K562 (cell line): ENCODE results near the gene TMEM50B. TPM values are rescaled to one million over a fixed set of nuclear protein-coding genes. Genes with fewer than 3 reads are reported as not detected.

Experiments
- ATAC-seq: fragments of 200-7000 bp; cut with Tn5 transposase; 3 replicates; pipeline ENCODE4 v1.9.1; 2020; ENCODE audit warnings: moderate library complexity
- BruUV-seq: library from RNA; stranded (reverse); fragments of 400-500 nt; replicated peaks from 2 replicates; lab custom pipeline; 2021; lab: Mats Ljungman, UMichigan
- CTCF ChIA-PET: fragments of 300-600 bp; formaldehyde crosslinking; extraction: SDS; loops from one replicate; lab custom pipeline; 2021; ENCODE audit warnings: low intra/inter-chr PET ratio; lab: Yijun Ruan, JAX
- POLR2A ChIA-PET: fragments of 300-600, 350-650 bp; sonication (Branson Sonifier 250); formaldehyde crosslinking; extraction: SDS; loops from one replicate; lab custom pipeline; 2021; ENCODE audit warnings: antibody characterized with exemption, inconsistent platforms; lab: Yijun Ruan, JAX
- DNase-seq, 4 experiments: peaks; one replicate each; pipeline versions ENCODE4 v3.0.0 to v3.0.0-alpha.2; 2011 to 2018; ENCODE audit warnings: low spot score in 3 of 4, mixed read lengths in 3 of 4; ENCODE audit errors: extremely low read depth in 1 of 4
- FAIRE-seq: peaks from 2 replicates; lab custom pipeline; 2011; peaks lifted over from hg19 to GRCh38; lab: Jason Lieb, UNC
- H2AFZ ChIP-seq: 2 replicates; pipeline ENCODE4 v1.6.0; 2011; ENCODE audit warnings: low read depth, low read length, control low read depth, inconsistent platforms
- H3K27ac ChIP-seq: fragments of 200-600 bp; 3 replicates; pipeline ENCODE4 v1.8.0; 2011; ENCODE audit warnings: low read depth, mild to moderate bottlenecking, control low read depth, inconsistent platforms, low read length, moderate library complexity, mixed read lengths; ENCODE audit errors: extremely low read depth
- H3K27me3 ChIP-seq, 2 experiments: fragments of 300-600 bp in 1 of 2; 2 replicates in 1 of 2; 3 replicates in 1 of 2; pipeline versions ENCODE4 v1.6.0 to v1.8.0; 2011; ENCODE audit warnings: inconsistent platforms in 2 of 2, low read length in 2 of 2, mild to moderate bottlenecking in 1 of 2, mixed read lengths in 1 of 2, moderate library complexity in 1 of 2; ENCODE audit not compliant: control insufficient read depth in 2 of 2, insufficient read depth in 2 of 2
- H3K36me3 ChIP-seq: fragments of 300-600 bp; 3 replicates; pipeline ENCODE4 v1.8.0; 2011; ENCODE audit warnings: mild to moderate bottlenecking, low read length, inconsistent platforms; ENCODE audit not compliant: control insufficient read depth, insufficient read depth
- H3K4me1 ChIP-seq, 2 experiments: fragments of 200-600 bp in 1 of 2; replicated peaks in 1 of 2; 2 replicates in 1 of 2; 3 replicates in 1 of 2; pipeline versions ENCODE4 v1.5.1 to v1.8.0; 2011; ENCODE audit warnings: inconsistent platforms in 2 of 2, low read length in 2 of 2, mild to moderate bottlenecking in 1 of 2, mixed read lengths in 1 of 2, moderate library complexity in 1 of 2; ENCODE audit not compliant: control insufficient read depth in 2 of 2, insufficient read depth in 2 of 2
- H3K4me2 ChIP-seq: 2 replicates; pipeline ENCODE4 v1.6.1; 2011; ENCODE audit warnings: low read length, control low read depth, inconsistent platforms, mixed read lengths; ENCODE audit not compliant: insufficient read depth
- H3K4me3 ChIP-seq: fragments of 200-600 bp; sonication (generic), shearing (Covaris generic); 2 replicates; pipeline ENCODE4 v1.5.1; 2016; ENCODE audit warnings: control low read depth, inconsistent platforms
- H3K79me2 ChIP-seq: fragments of 200-600 bp; 3 replicates; pipeline ENCODE4 v1.8.0; 2011; ENCODE audit warnings: low read length, inconsistent platforms; ENCODE audit not compliant: control insufficient read depth, insufficient read depth
- H3K9ac ChIP-seq, 2 experiments: 2 replicates each; pipeline versions ENCODE4 v1.6.0 to v1.6.1; 2011; ENCODE audit warnings: low read depth in 2 of 2, low read length in 2 of 2, control low read depth in 1 of 2, inconsistent platforms in 1 of 2, mild to moderate bottlenecking in 1 of 2, mixed read lengths in 1 of 2; ENCODE audit not compliant: insufficient read depth in 1 of 2
- H3K9me1 ChIP-seq: one replicate; pipeline ENCODE4 v1.6.0; 2011; ENCODE audit warnings: inconsistent platforms, mild to moderate bottlenecking, low read length, moderate library complexity; ENCODE audit not compliant: control insufficient read depth, insufficient read depth
- H3K9me3 ChIP-seq: replicated peaks from 2 replicates; pipeline ENCODE4 v1.5.1; 2011; ENCODE audit warnings: low read depth, low read length, inconsistent platforms; ENCODE audit not compliant: control insufficient read depth, insufficient read depth
- H4K20me1 ChIP-seq: replicated peaks from 2 replicates; pipeline ENCODE4 v1.6.1; 2011; ENCODE audit warnings: low read length, inconsistent platforms, mixed read lengths; ENCODE audit not compliant: control insufficient read depth, insufficient read depth
- CBFA2T3 ChIP-seq: fragments of 450-650 bp; IDR thresholded peaks from 2 replicates; pipeline ENCODE4 v1.6.1; 2017
- ILK ChIP-seq: fragments of 450-650 bp; IDR thresholded peaks from 2 replicates; pipeline ENCODE4 v1.6.1; 2016; ENCODE audit warnings: missing genetic modification characterization, low read depth, mild to moderate bottlenecking, missing compliant biosample characterization, moderate library complexity, borderline replicate concordance
- KDM2B ChIP-seq: fragments of 250-450 bp; sonication (Bioruptor Pico); IDR thresholded peaks from 2 replicates; pipeline ENCODE4 v1.8.0; 2021; ENCODE audit warnings: mild to moderate bottlenecking, moderate library complexity
- LCOR ChIP-seq: sonication (generic); formaldehyde crosslinking; IDR thresholded peaks from 2 replicates; pipeline ENCODE4 v1.8.0; 2022; ENCODE audit warnings: mild to moderate bottlenecking, missing genetic modification reagents
- MTA2 ChIP-seq: fragments of 450-650 bp; IDR thresholded peaks from 2 replicates; pipeline ENCODE4 v1.6.1; 2016; ENCODE audit warnings: low read depth
- NELFE ChIP-seq: IDR thresholded peaks from 2 replicates; pipeline ENCODE4 v1.6.1; 2011; ENCODE audit warnings: mild to moderate bottlenecking; ENCODE audit not compliant: insufficient read depth, insufficient read length
- RFX5 ChIP-seq: IDR thresholded peaks from 2 replicates; pipeline ENCODE4 v1.6.1; 2011; ENCODE audit warnings: low read depth, mild to moderate bottlenecking, improper control_type of control experiment, low read length
- ZFP1 ChIP-seq: fragments of 450-650 bp; formaldehyde crosslinking; IDR thresholded peaks from 2 replicates; pipeline ENCODE4 v1.4.0; 2020; ENCODE audit warnings: mild to moderate bottlenecking, mixed read lengths
- ZFPM2 ChIP-seq: fragments of 250-450 bp; sonication (Bioruptor Pico); IDR thresholded peaks from 2 replicates; pipeline ENCODE4 v1.5.1; 2022; ENCODE audit warnings: mild to moderate bottlenecking
- ZNF408 ChIP-seq: fragments of 250-450 bp; sonication (Bioruptor Pico); IDR thresholded peaks from 2 replicates; pipeline ENCODE4 v1.4.0; 2020; ENCODE audit warnings: low read depth, mild to moderate bottlenecking, moderate library complexity
- WGBS: fragments of 100-300 bp; shearing (Covaris generic); methylation state at CpG from one replicate; pipeline ENCODE4 v1.1.6; 2016; ENCODE audit warnings: low coverage, mixed read lengths; ENCODE audit not compliant: insufficient coverage; ENCODE audit errors: missing lambda C conversion rate; 5-methylcytosine and 5-hydroxymethylcytosine counted together
- in situ Hi-C: fragments of 300-500 bp; cut with MboI; formaldehyde crosslinking; loops from 4 replicates; pipeline ENCODE4 v1.15.0; 2018; ENCODE audit warnings: inconsistent platforms, mixed read lengths
- intact Hi-C: fragments of 100-400 bp; cut with micrococcal nuclease; formaldehyde crosslinking; loops from 2 replicates; pipeline ENCODE4 v1.14.2; 2022
- polyA plus RNA-seq, 8 experiments: library from polyadenylated mRNA; depleted of rRNA in 4 of 8; stranded (reverse) in 5 of 8; unstranded in 3 of 8; fragments of >200 nt; fragmentation: Nextera tagmentation in 2 of 8; fragmentation: Illumina TruSeq in 1 of 8; extraction: Ambion mirVana in 2 of 8; extraction: Trizol in 1 of 8; gene quantifications; 2 replicates each; pipeline versions ENCODE4 v1.2.1 to v1.2.3, GENCODE V29; 2011 to 2014; ENCODE audit warnings: inconsistent platforms in 1 of 8, missing spikeins in 1 of 8
- total RNA-seq, 7 experiments: library from RNA; depleted of rRNA in 6 of 7; stranded (reverse); fragments of >200 nt in 6 of 7; fragmentation: Illumina TruSeq in 2 of 7; extraction: Trizol in 2 of 7; gene quantifications; 2 replicates each; pipeline versions ENCODE4 v1.2.1 to v1.2.3, GENCODE V29; 2011 to 2021; ENCODE audit warnings: low replicate concordance in 1 of 7
- TF ChIP-seq, protein P1 (sequence below): fragments of 200-800 bp; sonication (Bioruptor generic); IDR thresholded peaks from 2 replicates; pipeline ENCODE4 v1.6.1; 2017; ENCODE audit warnings: missing genetic modification characterization, missing compliant biosample characterization

Gene TMEM50B
- total and polyA plus RNA-seq, 9 of the 15 experiments (the other 6 are each of a cell fraction or from before 2014, with no cell fraction given): 20.5 to 64.6 (median 28.9) TPM

DNA sequence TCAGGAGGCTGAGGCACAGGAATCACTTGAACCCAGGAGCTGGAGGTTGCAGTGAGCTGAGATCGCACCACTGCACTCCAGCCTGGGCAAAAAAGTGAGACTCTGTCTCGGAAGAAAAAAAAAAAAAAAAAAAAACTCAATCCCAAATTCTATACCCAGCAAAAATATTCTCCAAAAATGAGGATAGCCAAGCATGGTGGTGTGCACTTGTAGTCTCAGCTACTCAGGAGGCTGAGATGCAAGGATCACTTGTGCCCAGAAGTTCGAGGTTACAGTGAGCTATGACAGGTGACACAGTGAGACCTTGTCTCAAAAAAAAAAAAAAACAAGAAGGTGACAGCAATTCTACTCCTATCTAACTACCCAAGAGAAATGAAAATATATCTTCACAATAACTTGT, 6.4 kb downstream of the TMEM50B start:
- WGBS: 73% methylated on average over 3 of the region's 3 CpGs
- Histone ChIP-seq H3K9me1 (no peaks in the 10 kb centered on the region), H3K36me3 (peaks cover 4% of the 10 kb centered on the region; the same call in 1 of the 3 replicates), H3K9me3 (no peaks in the 10 kb centered on the region; the same call in 1 of the 2 replicates), H3K4me1 (peaks cover 3% of the 10 kb centered on the region in 2 experiments; a peak in 2 of 5 replicates), H3K4me2 (no peak overlapping the region), H3K4me3 (no peak overlapping the region), H3K9ac (no peak overlapping the region), H3K27me3 (no peaks in the 10 kb centered on the region), H2AFZ (no peak overlapping the region), H3K27ac (no peak overlapping the region), H3K79me2 (peaks cover 38% of the 10 kb centered on the region), H4K20me1 (no peaks in the 10 kb centered on the region)
- POLR2A ChIA-PET: interaction anchor here (1.0 to 1.2 kb wide), 2 partner anchors 8 to 14 kb away, joined by 3 to 4 read pairs; no protein-coding TSS in a partner anchor
- in situ Hi-C loops: no loop called here
- intact Hi-C loops: no loop called here
- no peak for DNase-seq
- CTCF ChIA-PET: no interaction called here
- no peak for FAIRE-seq
- no TSS peak for BruUV-seq
- no peak for ATAC-seq
- TF ChIP-seq NELFE (no peak), MTA2 (no peak), ZFP1 (CRISPR knock-in tag) (0 out of 2 replicates have a peak, but pooled peaks have one; percentile 10), ZFPM2 (CRISPR knock-in tag) (no peak), ILK (tag) (no peak)

DNA sequence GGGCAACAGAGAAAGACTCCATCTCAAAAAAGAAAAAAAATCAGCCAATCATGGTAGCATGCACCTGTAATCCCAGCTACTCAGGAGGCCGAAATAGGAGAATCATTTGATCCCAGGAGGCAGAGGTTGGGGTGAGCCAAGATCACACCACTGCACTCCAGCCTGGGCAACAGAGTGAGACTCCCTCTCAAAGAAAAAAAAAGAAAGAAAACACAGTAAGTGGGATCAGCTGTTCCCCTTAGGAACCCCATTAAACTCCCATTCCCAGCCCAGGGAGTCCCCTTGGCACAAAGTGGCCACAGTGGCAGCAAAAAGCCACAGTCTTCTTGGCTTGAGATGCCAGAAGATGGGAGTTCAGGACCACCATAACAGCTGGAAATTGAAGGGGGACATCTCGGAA, 9.1 kb downstream of the TMEM50B start:
- H3K27me3 ChIP-seq: no peaks in the 10 kb centered on the region
- intact Hi-C loops: no loop called here
- TF ChIP-seq ZNF408: no peak
- TF ChIP-seq CBFA2T3: no peak
- TF ChIP-seq, protein P1, sequence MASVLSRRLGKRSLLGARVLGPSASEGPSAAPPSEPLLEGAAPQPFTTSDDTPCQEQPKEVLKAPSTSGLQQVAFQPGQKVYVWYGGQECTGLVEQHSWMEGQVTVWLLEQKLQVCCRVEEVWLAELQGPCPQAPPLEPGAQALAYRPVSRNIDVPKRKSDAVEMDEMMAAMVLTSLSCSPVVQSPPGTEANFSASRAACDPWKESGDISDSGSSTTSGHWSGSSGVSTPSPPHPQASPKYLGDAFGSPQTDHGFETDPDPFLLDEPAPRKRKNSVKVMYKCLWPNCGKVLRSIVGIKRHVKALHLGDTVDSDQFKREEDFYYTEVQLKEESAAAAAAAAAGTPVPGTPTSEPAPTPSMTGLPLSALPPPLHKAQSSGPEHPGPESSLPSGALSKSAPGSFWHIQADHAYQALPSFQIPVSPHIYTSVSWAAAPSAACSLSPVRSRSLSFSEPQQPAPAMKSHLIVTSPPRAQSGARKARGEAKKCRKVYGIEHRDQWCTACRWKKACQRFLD: no peak
- TF ChIP-seq RFX5: no peak
- TF ChIP-seq KDM2B: no peak
- no peak for TF ChIP-seq LCOR (CRISPR knock-in tag)
- DNase-seq (no peak), ATAC-seq (no peak), FAIRE-seq (no peak)
- H3K9me1 ChIP-seq: no peaks in the 10 kb centered on the region
- H3K9ac ChIP-seq: no peak overlapping the region
- H3K4me1 ChIP-seq: no peaks in the 10 kb centered on the region
- H3K79me2 ChIP-seq: peaks cover 24% of the 10 kb centered on the region
- H2AFZ ChIP-seq: no peak overlapping the region
- peaks cover 9% of the 10 kb centered on the region; the same call in 1 of the 3 replicates for H3K36me3 ChIP-seq
- no peak overlapping the region for H3K4me3 ChIP-seq
- H3K9me3 ChIP-seq: no peaks in the 10 kb centered on the region; the same call in 1 of the 2 replicates
- in situ Hi-C loops: no loop called here
- ChIA-PET POLR2A (interaction anchor here (0.6 kb wide), 1 partner anchor 271 kb away, joined by 4 read pairs; no protein-coding TSS in a partner anchor), CTCF (no interaction called here)
- WGBS: 94% methylated on average over 2 of the region's 2 CpGs
- BruUV-seq: no TSS peak
- H3K27ac ChIP-seq: no peak overlapping the region
- H4K20me1 ChIP-seq: no peaks in the 10 kb centered on the region
- no peak overlapping the region for H3K4me2 ChIP-seq
